CD4-positive, alpha-beta T cell treated with Interleukin-17A for 4 hours (primary cell): Measurements from ENCODE around the gene ARHGEF16.

Experiments
- DNase-seq: peaks from one replicate; pipeline ENCODE4 v3.0.0-alpha.2; 2020; ENCODE audit warnings: mixed read lengths

ARHGEF16 gene

DNA sequence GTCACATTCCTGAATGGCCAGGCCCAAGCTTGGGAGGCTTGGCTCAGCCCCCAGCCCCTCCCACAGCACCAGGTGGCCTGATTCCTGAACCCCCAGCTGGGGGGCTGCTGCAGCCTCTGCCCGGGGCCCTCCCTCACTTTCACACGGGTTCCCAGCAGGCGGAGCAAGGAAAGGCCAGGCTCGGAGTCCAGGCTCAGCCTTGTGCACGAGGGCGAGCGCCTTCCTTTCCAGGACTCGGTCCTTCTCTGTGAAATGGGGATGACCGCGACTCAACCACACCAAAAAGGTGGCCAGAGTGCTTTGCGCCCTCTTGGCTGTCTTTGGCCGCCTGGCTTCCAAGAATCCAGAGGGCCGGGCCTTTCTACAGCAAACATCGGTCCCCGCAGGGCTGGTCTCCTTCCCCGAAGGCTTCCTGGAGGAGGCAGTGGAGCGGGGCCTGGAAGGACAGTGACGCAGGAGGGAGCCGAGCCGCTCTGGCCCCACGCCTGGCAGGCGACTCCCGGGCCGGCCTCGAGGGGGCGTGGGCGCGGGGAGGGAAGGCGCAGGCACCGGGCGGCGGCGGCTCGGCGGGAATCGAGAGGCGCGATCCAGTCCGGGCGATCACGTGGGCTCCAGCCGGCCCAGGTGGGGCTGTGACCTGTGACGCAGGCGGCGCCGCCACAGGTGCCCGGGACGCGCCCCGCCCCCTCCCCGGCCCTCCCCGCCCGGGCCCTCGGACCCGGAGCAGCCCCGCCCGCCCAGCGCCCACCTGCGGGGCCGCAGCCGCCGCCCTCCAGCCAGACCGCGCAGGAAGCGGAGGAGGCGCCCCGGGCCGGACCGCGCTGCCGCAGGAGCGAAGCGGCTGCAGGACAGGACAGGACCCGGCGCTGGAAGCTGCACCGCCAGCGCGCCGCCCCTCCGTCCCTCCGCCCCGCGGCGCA, at the start of gene ARHGEF16:
Gene ARHGEF16 (plus strand): TSS at position 775 of the 920 bp plus-strand sequence. CDS start 8,420 bp downstream, outside the sequence.
- DNase-seq = peak; percentile 60

DNA sequence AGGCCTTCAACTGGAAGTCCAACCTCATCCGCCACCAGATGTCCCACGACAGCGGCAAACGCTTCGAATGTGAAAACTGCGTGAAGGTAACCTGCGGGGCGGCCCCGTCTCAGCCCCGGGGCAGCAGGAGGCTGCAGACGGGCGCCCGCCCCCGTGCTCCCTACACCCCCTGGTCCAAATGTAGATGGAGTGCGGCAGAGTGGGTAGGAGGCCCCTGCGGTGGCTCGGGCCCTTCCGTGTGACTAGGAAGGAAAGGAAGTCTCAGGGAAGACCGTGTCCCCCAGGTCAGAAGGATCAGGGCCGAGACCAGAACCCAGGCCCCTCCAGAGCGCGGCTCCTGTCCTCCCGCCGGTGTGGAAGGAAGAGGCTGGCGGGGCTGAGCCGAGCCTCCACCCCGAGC, 49.7 kb upstream of the ARHGEF16 start:
- no peak for DNase-seq

DNA sequence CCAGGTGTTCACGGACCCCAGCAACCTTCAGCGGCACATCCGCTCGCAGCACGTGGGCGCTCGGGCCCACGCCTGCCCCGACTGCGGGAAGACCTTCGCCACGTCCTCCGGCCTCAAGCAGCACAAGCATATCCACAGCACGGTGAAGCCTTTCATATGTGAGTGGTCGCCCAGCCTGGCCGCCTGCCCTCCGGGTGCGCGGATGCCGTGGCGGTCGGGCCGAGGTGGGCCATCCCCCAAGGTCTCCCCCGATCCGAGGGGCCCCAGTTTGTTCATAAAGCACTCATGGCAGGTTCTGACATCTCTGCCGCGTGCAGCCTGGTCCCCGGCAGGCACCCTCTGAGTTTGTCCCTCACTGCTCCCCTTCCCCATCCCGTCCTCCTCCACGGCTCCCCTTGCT, 49.0 kb upstream of the ARHGEF16 start:
- DNase-seq = no peak

DNA sequence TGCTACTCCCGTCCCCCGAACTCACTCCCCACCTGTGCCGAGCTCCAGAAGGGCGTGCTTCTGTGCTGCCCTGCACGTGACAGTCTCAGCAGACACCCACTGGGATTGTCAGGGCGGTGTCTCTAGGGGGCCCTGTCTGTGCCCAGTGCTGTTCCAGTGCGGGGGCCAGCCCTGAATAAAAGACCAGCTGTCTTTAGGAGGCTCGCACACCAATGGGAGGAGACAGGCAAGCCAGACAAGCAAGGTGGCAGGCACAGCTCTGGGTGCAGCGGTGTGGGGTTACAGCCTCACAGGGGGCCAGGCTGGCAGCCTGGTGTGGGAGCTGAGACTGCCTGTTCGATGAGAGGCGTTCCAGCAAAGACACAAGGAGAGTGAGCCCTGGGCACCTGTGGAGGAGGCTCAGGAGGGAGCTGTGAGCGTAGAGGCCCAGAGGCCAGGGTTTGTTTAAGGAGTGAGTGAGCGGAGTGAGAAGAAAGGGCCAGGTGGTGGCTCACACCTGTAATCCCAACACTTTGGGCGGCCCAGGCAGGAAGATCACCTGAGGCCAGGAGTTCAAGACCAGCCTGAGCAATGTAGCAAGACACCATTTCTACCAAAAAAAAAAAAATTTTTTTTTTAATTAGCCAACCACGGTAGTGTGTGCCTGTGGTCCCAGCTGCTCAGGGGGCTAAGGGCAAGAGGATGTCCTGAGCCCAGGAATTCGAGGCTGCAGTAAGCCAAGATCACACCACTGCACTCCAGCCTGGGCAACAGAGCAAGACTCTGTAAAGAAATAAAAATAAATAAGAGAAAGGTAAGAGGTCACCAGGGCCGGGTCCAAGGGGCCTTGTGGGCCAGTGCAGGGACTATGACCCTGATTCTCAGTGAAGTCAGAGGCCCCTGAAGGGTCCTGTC, 48.2 kb upstream of the ARHGEF16 start:
- DNase-seq = no peak

DNA sequence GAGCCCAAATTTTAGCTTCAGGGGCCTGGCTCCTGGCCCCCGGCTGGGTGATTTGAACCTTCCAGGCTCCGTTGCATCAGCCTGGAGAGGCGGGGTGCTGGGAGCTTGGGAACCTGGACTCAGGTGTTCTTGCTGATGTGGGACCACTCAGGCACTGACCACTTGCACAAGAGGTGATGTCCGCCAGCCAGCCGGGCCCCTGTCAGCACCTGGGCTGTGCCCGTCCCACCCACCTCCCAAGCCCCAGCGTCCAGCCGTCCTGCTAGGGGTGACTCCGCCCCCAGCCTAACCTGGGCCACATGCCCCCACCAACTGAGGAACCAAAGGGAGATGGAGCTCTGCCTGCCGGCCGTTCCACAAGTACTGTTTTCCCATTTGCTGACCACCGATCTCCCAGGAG, 47.4 kb upstream of the ARHGEF16 start:
- no peak for DNase-seq

DNA sequence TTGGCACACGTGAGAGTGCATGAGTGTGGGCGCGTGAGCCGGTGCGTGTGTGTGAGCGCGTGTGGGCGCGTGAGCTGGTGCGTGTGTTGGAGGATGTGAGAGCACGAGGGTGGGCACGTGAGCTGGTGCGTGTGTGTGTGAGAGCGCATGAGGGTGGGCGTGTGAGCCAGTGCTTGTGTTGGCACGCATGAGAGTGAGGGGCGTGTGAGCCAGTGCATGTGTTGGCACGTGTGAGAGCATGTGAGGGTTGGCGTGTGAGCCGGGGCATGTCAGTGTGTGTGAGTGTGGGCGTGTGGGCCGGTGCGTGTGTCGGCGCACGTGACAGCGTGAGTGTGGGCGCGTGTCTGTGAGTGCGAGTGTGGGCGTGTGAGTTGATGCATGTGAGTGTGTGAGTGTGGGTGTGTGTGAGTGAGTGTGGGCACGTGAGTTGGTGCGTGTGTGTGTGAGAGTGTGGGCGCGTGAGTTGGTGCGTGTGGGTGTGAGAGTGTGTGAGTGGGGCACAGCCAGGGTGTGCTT, 45.7 kb upstream of the ARHGEF16 start:
- no peak for DNase-seq

DNA sequence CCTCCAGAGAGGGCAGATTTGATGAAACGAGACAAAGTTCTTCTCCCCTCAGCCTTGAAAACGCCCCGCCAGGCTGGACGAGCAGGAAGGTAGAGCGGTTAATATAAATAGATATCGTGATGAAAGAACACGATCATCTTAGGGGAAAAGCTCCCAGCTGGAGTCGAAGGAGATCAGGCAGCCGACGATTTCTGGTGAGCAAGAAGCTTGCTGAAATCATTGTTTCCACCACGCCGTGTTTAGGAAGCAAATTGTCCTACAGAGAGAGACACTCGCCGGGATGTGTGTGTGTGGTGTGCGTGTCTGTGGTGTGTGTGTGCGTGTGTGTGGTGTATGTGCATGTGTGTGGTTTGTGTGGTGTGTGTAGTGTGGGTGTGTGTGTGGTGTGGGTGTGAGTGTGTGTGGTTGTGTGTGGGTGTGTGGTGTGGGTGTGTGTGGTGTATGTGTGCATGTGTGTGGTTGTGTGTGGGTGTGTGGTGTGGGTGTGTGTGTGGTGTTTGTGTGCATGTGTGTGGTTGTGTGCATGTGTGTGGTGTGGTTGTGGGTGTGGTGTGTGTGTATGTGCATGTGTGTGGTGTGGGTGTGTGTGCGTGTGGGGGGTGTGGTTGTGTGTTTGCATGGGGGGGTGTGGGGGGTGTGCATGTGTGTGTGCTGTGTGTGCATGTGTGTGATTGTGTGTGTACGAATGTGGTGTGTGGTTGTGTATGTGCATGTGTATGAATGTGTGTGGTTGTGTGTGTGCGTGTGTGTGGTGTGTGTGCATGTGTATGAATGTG, 44.9 kb upstream of the ARHGEF16 start:
- DNase-seq = no peak

DNA sequence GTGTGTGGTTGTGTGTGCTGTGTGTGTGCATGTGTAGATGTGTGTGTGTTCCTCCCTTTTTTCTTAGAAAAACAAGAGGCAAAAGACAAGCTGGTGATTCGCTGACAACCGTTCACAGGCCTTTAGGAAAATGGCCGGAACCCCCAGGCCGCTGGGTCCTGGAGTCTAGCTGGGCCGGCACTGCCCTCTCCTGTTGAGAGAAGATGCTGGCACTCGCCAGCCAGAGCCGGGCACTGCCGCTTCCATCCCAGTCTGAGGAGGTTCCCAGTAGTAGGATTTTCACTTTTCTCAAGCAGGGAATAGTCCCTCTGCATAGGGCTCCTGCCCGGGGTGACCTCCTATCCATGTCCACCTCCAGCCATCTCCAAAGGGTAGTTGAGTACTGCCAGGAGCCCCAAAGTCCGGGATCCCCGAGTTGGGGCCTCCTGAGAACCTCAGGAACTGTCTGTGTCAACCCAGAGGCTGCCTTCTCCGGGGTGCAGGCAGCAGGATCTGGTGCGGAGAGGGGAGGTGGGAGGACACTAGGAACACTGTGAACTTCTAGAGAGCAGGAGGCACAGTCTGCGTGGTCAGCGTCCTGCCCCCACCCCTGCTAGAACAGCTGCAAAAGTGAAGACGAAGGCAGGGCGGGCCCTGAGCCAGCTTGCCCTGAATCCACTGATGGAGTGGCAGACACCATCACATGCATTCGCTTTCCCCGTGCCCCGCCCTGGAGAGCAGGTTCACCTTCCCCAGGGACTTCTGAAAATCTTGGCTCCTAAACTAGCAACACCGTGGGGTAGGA, 44.1 kb upstream of the ARHGEF16 start:
- DNase-seq = no peak

DNA sequence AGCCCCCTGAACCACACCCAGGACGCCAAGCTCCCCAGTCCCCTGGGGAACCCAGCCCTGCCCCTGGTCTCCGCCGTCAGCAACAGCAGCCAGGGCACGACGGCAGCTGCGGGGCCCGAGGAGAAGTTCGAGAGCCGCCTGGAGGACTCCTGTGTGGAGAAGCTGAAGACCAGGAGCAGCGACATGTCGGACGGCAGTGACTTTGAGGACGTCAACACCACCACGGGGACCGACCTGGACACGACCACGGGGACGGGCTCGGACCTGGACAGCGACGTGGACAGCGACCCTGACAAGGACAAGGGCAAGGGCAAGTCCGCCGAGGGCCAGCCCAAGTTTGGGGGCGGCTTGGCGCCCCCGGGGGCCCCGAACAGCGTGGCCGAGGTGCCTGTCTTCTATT, 42.7 kb upstream of the ARHGEF16 start:
- DNase-seq = no peak

DNA sequence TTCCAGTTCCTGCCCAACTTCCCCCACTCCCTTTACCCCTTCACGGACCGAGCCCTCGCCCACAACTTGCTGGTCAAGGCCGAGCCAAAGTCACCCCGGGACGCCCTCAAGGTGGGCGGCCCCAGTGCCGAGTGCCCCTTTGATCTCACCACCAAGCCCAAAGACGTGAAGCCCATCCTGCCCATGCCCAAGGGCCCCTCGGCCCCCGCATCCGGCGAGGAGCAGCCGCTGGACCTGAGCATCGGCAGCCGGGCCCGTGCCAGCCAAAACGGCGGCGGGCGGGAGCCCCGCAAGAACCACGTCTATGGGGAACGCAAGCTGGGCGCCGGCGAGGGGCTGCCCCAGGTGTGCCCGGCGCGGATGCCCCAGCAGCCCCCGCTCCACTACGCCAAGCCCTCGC, 42.1 kb upstream of the ARHGEF16 start:
- no peak for DNase-seq

DNA sequence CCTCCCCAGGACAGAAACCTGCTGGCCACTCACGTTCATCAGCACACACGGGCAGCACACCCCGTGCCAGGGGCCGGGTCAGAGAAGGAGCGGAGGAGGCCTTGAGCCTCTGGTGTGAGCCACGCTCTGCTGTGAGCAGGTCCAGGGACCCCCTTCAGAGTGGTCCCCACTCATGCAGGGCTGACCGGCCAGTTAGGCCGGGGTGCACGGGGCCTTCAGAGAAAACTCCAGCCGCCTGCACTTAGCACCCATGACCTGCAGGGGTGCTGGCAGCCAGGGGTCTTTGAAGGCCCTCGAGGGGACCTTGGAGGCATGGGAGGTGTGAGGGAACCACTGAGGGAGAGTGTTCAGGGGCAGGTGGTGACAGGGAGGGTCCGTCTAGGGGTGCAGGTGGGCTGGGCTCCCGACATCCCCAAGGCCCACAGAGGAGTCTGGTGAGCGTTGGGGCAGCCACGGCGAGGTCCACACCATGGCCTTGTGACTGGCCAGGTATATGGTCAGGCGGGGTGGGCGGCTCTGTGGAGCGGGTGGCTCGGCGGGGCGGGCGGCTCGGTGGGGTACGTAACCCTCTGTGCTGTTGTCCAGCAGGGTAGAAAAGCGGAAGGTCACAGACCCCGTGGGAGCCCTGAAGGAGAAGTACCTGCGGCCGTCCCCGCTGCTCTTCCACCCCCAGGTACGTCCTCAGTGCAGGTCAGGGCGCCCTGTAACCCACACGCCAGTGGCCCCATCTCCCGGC, 40.3 kb upstream of the ARHGEF16 start:
- DNase-seq = no peak

DNA sequence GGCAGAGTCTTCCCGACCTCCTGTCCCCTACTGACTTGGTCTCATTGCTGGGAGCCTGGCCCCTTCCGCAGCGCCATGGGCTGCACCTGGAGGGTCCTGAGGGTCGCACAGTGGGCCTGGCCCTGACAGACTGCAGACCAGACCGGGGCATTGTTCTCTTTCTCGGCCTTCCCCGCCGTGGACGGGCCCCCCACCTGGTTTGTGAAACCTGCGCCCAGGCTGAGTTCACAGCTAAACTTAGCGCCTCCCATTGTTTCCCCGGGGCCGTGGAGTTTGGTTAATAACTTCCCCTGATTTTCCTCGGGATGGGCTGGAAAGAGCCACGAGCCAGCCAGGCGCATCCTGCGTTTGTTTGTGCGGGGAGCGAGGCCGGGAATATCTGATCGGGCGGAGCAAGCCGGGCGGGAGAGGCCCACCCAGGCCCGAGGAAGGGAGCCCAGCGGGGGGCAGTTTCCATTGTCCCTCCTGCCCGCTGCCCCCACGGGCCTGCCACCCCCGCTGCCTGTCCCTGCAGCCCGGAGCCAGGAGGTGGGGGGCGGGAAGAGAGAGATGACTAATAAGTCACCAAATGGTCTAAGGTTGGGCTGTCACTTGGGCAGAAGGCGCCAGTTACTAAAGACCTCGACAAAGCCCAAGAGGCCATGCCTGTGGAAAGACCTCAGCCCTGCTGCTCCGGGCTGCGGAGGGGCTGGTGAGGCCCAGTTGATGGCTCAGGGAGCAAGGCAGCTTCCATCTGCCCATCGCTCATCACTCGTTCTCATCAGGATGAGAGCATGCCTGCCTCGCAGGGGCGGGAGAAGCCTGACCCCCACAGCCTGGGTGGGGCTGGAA, 39.0 kb upstream of the ARHGEF16 start:
- DNase-seq = no peak

DNA sequence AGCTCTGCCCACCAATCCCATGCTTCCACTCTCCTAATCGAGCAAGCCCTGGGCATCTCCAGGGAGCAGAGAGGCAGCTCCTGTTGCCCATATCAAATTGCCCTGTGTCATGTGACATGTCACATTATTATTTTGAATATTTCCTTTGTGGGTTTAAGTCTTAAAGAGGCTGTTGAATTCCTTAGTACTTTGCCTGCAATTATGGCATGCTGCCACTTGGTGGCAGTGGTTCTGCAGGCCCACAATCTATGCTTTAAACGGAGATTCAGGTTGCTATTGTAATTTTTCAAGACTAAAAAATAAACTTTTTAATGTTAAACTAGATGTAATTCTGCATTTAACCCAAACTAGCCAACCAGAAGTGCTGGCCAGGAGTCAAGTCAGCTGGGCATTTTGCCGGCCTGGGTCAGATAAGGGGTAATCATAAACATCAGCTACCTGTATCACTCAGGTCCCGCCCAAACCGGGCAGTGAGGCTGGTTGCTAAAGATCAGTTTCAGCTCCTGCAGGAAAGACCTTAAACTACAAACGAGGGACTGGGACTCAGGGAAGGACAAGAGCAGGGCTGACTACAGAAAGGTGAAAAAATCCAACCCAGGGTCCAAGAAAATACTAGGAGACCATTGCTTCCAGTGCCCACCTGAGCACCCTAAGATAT, 37.3 kb upstream of the ARHGEF16 start:
- no peak for DNase-seq

DNA sequence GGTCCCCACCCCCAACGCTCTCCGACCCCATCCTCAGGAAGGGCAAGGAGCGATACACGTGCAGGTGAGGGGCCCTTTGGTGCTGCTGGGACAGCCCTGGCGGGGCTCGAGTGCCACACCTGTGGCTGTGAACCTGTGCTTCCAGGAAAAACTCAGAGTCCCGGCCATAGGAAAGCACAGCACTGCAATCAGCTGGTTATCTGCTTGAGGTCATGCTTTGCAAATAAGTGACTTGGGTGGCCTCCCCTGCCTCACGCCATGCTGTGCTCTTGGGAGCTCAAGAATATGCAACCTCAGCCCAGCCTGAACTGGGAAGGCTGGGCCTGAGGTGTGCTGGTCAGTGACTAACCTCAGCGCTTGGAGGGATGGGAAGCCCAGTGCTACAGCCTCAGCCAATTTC, 36.5 kb upstream of the ARHGEF16 start:
- no peak for DNase-seq

DNA sequence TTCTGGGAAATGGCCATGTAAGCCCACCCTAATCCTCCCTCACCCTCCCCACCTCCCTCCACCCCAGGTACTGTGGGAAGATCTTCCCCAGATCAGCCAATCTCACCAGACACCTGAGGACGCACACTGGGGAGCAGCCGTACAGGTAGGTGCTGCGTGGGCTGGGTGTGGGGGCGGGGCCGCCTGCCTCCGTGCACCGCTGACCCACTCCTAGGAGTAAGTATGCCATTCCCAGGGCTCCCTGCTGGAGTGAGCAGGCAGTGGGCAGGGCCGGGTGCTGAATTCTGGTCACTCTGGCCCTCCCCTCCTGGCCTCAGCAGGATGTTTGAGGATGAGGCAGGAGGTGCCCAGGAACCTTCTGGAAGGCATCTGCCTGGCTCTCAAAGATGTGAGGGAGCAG, 35.9 kb upstream of the ARHGEF16 start:
- DNase-seq = no peak

DNA sequence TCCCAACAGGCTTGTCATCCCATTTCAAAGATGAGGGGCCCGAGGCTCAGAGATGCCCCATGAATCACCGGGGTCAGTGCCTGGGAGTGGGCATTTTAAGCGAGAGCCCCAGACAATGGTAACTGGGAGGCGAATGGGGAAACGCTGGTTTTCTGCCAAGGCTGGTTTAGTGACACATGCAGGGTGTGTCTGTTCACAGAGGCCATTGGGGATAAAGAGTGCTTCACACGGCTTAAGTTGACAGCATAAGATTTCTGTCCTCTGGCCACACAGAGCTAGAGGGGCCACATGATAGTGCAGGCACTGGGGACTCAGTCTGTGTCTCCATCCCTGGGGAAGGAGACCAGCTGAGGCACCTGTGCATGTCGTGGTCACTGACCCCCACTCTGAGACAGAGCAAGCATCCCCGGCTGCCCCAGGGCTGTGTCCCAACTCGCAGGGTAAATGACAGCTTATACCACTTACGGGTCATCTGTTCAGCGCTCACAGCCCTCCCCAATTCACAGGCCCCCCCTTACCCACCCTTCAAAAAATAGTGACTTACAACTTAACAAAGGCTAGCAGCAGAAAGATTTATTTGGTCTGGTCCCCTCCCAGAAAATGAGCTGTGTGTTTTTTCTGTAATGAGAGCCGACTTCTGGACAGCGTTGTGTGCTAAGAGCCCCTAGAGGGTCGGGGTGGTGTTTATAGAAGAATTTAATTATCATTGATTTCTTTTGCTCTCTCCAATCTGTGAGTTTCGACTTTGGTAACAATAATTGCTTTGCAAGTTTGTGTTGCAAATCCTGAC, 34.9 kb upstream of the ARHGEF16 start:
- no peak for DNase-seq

DNA sequence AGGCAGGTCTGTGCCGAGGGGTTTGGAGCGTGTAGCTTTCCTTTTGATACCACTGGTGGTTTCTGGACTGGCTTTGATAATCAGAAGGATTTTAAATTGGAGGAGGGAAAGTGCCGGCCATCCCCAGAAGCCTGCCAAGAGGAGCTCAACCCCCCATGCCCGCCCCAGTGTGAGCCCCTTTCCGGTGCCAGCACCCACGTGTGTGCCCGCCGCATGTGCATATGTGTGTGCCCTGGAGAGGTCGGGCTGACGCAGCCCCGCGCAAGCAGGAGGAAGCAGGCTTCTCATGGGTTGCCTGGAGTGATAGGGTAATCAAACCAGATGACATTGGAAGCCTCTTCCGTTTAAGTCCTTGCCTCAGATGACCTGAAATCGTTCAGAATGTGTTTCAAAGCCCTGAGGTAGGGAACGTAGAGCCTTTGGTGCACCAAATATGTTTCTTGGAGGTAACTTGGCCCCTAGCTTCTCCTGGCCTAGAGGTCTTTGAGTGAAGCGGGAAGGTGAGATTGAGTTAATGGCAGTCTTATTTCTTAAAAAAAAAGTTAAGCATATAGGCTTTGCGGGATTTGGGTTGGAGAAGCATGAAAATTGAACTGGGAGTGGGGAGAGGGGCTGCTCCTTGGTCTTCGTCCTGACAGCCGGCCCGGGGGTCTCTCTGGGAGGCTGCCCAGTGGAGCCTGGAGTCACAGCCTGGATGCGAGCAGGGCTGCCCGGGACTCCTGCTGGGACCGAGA, 34.1 kb upstream of the ARHGEF16 start:
- DNase-seq = no peak

DNA sequence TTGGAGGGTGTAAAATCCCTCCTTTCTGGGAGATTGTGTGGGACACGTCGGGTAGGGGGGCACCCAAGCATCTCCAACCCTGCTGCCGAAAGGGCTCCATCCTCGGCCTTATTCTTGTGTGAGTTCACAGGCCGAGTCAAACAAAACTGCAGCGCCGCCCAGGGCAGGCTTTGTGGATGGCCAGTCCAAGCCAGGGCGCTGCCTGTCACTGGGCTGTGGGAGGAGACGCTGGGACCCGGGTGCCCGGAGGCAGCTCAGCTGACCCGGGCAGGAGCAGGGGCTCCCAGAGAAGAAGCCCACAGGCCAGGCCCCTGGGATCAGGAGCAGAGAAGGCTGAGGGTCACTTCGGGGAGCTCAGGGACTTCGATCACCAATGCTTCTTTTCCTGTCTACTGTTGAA, 31.8 kb upstream of the ARHGEF16 start:
- no peak for DNase-seq
